ENCODE results near the gene SMYD3. TPM values are rescaled to one million over a fixed set of nuclear protein-coding genes. Genes with fewer than 3 reads are reported as not detected.
A peak's percentile ranks its signal among the peaks of the same experiment; 100 is the strongest.

The SMYD3 gene
- polyA plus RNA-seq, 1 experiment: 39.9 TPM

DNA sequence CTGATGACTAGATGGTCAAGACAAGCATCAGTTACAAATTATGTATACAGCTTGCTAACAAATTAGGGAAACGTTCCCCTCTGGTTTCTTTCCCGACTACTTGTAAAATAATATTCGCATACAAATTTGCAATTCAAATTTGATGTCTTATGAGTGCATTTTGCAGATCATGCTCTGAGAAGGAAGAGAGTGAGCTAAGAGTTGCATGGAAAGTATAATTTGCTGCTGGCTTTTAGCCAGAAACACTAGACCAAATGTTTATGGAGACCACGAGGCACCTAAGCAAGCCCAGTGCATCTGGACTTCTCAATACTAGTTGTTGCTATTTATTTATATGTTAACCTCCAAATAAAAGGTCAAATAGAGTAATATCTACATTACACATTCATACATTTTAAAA lies 216.0 kb downstream of the SMYD3 start:
- no peaks in the 10 kb centered on the region for H3K9me3 ChIP-seq (ENCODE audit: control insufficient read depth, insufficient read depth, low read length)
- DNase-seq (ENCODE audit: low read depth, low spot score): no peak
- H3K27me3 ChIP-seq (ENCODE audit: control insufficient read depth, insufficient read depth, low read length): no peaks in the 10 kb centered on the region
- no peak overlapping the region for H3K4me3 ChIP-seq (ENCODE audit: low read depth, low read length)
- TF ChIP-seq, protein P1, sequence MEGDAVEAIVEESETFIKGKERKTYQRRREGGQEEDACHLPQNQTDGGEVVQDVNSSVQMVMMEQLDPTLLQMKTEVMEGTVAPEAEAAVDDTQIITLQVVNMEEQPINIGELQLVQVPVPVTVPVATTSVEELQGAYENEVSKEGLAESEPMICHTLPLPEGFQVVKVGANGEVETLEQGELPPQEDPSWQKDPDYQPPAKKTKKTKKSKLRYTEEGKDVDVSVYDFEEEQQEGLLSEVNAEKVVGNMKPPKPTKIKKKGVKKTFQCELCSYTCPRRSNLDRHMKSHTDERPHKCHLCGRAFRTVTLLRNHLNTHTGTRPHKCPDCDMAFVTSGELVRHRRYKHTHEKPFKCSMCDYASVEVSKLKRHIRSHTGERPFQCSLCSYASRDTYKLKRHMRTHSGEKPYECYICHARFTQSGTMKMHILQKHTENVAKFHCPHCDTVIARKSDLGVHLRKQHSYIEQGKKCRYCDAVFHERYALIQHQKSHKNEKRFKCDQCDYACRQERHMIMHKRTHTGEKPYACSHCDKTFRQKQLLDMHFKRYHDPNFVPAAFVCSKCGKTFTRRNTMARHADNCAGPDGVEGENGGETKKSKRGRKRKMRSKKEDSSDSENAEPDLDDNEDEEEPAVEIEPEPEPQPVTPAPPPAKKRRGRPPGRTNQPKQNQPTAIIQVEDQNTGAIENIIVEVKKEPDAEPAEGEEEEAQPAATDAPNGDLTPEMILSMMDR (IDR thresholded peaks at IDR 0.05; ENCODE audit: low read depth, low read length): no peak
- CTCF ChIA-PET: interaction anchor here (0.5 to 1.5 kb wide), 7 partner anchors 9 to 202 kb away, joined by 3 to 4 read pairs (median 3); no protein-coding TSS in a partner anchor
- POLR2A ChIA-PET: no interaction called here
- no peak overlapping the region for H3K27ac ChIP-seq (ENCODE audit: low read depth, low read length)

DNA sequence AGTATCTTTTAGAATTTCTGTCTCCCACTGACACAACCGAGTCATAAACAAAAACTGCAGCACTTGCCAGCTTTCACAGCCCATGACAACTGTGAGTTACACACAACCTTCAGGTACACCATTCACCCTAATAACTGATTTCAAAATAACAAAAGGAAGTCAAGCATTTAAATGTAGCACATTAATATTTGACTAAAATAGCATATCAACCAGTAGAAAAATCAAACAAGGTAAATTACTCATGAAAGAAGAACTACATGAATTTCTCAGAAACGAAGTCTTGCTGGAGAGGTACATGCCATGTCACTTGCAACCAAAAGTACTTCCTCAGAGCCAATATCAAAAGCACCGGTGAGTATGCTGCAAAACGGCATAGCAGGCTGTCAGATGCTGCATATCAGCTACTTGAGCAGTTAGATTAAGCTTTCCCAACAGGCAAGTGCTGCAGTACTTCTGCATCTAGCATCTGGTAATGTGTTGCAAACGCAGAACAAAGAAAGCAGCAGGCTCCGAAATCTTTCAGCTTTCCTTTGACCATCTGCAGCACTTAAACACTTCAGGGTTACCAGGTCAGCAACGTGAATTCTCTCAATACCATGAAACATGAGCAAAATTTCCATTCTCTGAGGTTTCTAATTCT lies 223.2 kb downstream of the SMYD3 start:
- Histone ChIP-seq H3K27ac (ENCODE audit: low read depth, low read length) (no peak overlapping the region), H3K27me3 (ENCODE audit: control insufficient read depth, insufficient read depth, low read length) (no peaks in the 10 kb centered on the region), H3K4me3 (ENCODE audit: low read depth, low read length) (no peak overlapping the region), H3K9me3 (ENCODE audit: control insufficient read depth, insufficient read depth, low read length) (no peaks in the 10 kb centered on the region)
- peak; percentile 49 for DNase-seq (ENCODE audit: low read depth, low spot score)
- TF ChIP-seq, protein P1 (IDR thresholded peaks at IDR 0.05; ENCODE audit: low read depth, low read length): no peak
- CTCF ChIA-PET: interaction anchor here (0.7 to 1.4 kb wide), 6 partner anchors 14 to 1131 kb away, joined by 3 to 4 read pairs (median 3); no protein-coding TSS in a partner anchor
- POLR2A ChIA-PET: interaction anchor here (0.6 kb wide), 1 partner anchor 223 kb away, joined by 3 read pairs; no protein-coding TSS in a partner anchor

DNA sequence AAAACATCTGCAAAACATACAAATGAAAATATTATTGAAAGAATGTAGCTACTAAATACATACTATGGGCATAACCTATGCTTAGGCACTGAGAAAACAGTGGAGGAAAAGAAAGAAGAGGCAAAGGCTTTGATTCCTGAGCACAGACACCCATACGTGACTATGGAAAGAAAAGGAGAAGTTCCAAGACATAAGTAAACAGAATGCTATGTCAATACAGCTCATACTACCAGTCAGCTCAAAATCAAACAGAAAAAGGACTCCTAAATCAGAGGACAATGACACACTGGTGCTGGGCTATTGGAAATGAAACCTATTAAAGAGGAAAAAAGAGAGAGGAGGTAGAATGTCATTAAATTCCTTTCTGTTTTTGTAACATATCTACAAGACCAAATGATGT lies 225.4 kb downstream of the SMYD3 start:
- Histone ChIP-seq H3K9me3 (ENCODE audit: control insufficient read depth, insufficient read depth, low read length) (no peaks in the 10 kb centered on the region), H3K27me3 (ENCODE audit: control insufficient read depth, insufficient read depth, low read length) (no peaks in the 10 kb centered on the region), H3K4me3 (ENCODE audit: low read depth, low read length) (no peak overlapping the region), H3K27ac (ENCODE audit: low read depth, low read length) (no peak overlapping the region)
- no peak for DNase-seq (ENCODE audit: low read depth, low spot score)
- TF ChIP-seq, protein P1 (IDR thresholded peaks at IDR 0.05; ENCODE audit: low read depth, low read length): no peak
- ChIA-PET CTCF (interaction anchor here (0.6 to 2.6 kb wide), 9 partner anchors 9 to 1231 kb away, joined by 3 to 24 read pairs (median 3); no protein-coding TSS in a partner anchor), POLR2A (no interaction called here)

DNA sequence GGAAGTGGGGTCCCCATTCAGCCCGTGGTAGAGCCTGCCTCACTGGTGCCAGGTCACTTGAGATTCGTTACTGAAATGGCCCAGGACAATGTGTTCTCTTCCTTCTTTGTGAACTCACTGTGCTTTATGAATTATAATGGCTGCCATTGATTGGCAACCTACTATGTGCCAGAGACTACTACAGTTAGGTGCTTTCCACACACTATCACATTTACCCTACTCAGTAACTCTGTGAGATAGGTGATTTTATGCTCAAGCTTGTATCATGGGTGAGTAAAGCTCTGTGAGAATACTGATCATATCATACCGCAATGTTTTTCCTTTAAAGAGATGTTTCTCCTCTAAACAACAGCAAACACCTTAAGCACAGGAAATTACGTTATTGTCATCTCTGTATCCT lies 225.9 kb downstream of the SMYD3 start:
- H3K4me3 ChIP-seq (ENCODE audit: low read depth, low read length): no peak overlapping the region
- no peak overlapping the region for H3K27ac ChIP-seq (ENCODE audit: low read depth, low read length)
- TF ChIP-seq, protein P1 (IDR thresholded peaks at IDR 0.05; ENCODE audit: low read depth, low read length): no peak
- ChIA-PET POLR2A (no interaction called here), CTCF (interaction anchor here (0.6 to 2.6 kb wide), 20 partner anchors 8 to 1230 kb away, joined by 3 to 24 read pairs (median 4); partner anchors contain the start of gene KIF26B)
- no peak for DNase-seq (ENCODE audit: low read depth, low spot score)
- H3K27me3 ChIP-seq (ENCODE audit: control insufficient read depth, insufficient read depth, low read length): no peaks in the 10 kb centered on the region
- no peaks in the 10 kb centered on the region for H3K9me3 ChIP-seq (ENCODE audit: control insufficient read depth, insufficient read depth, low read length)

DNA sequence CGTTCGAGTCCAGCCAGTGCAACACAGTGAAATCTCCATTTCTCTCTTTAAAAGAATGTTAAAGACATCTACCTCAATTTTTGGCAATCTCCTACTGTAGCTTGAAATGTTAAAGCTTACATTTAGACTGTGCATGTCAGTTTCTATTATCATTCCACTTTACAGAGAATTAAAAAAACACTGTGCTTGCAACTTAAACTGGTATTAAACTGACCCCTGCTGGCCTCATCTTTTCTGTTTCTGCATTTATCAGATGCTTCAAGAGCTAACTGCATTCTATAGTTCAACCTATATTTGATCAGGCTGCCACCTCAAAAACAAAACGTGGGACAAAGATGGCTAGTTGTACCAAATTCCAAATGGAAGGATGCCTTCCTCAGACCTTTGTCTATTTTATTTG lies 226.5 kb downstream of the SMYD3 start:
- no peak for DNase-seq (ENCODE audit: low read depth, low spot score)
- POLR2A ChIA-PET: no interaction called here

More for the DNA sequence above, 226.5 kb downstream of the SMYD3 start:
- H3K27ac ChIP-seq (ENCODE audit: low read depth, low read length): no peak overlapping the region
- H3K27me3 ChIP-seq (ENCODE audit: control insufficient read depth, insufficient read depth, low read length): no peaks in the 10 kb centered on the region
- no peaks in the 10 kb centered on the region for H3K9me3 ChIP-seq (ENCODE audit: control insufficient read depth, insufficient read depth, low read length)
- CTCF ChIA-PET: interaction anchor here (0.6 to 2.6 kb wide), 21 partner anchors 8 to 1128 kb away, joined by 3 to 24 read pairs (median 4); partner anchors contain the start of gene KIF26B
- TF ChIP-seq, protein P1 (IDR thresholded peaks at IDR 0.05; ENCODE audit: low read depth, low read length): peak; percentile 50
- no peak overlapping the region for H3K4me3 ChIP-seq (ENCODE audit: low read depth, low read length)
